Measurements from ENCODE around the gene TSPAN14.

TSPAN14 gene

DNA sequence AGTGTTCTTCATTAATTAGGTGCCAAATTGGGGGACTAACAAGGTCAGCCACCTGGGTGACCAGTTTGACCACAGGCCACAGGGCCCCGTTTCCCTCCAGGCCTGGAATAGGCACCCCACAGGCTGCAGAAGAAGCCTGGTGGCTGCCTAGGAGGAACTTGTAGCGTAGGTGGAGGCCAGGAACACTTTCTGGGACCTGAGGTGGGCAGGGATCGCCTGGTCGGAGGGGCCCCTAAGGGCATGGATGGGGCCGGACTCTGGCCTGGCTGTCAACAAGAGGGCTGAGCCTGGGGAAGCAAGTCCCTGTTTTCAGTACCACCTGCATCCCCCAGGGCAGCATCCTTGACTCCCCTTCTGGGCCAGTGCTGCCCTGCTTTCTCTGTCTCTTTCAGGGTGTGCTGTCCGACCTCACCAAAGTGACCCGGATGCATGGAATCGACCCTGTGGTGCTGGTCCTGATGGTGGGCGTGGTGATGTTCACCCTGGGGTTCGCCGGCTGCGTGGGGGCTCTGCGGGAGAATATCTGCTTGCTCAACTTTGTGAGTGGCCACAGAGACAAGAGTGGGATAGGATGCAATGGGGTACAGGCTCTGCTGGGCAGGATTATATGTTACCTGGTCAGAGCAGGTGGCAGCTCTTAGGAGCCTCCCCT, 52.9 kb downstream of the TSPAN14 start:
- FAIRE-seq = no peak
- DNase-seq (ENCODE audit: insufficient read length, low spot score) = no peak
- TF ChIP-seq SPI1 (IDR thresholded peaks at IDR 0.05; ENCODE audit: low read depth, low read length) = no peak

DNA sequence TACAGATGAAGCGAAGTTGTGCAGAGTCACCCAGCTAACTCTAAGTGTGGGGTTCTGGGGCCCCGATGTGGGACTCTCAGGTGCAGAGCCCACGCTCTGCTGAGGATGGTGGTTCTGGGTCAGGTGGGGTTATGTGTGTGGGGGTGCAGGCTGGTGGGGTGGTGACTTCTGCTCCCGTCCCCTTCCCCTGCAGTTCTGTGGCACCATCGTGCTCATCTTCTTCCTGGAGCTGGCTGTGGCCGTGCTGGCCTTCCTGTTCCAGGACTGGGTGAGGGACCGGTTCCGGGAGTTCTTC, 54.9 kb downstream of the TSPAN14 start:
- FAIRE-seq (no peak), DNase-seq (ENCODE audit: insufficient read length, low spot score) (no peak)
- no peak for TF ChIP-seq POLR2AphosphoS5 (IDR thresholded peaks at IDR 0.05; ENCODE audit: low read depth, low read length)
- TF ChIP-seq SPI1 (IDR thresholded peaks at IDR 0.05; ENCODE audit: low read depth, low read length) = no peak
- TF ChIP-seq POLR2A (IDR thresholded peaks at IDR 0.05; ENCODE audit: low read depth, low read length) = no peak
- TF ChIP-seq PAX5 (IDR thresholded peaks at IDR 0.05; ENCODE audit: insufficient read depth, low read length, severe bottlenecking) = no peak
- no peak for TF ChIP-seq POU2F2 (IDR thresholded peaks at IDR 0.05; ENCODE audit: low read depth, low read length)
- TF ChIP-seq TAF1 (IDR thresholded peaks at IDR 0.05; ENCODE audit: low read depth, low read length) = no peak

DNA sequence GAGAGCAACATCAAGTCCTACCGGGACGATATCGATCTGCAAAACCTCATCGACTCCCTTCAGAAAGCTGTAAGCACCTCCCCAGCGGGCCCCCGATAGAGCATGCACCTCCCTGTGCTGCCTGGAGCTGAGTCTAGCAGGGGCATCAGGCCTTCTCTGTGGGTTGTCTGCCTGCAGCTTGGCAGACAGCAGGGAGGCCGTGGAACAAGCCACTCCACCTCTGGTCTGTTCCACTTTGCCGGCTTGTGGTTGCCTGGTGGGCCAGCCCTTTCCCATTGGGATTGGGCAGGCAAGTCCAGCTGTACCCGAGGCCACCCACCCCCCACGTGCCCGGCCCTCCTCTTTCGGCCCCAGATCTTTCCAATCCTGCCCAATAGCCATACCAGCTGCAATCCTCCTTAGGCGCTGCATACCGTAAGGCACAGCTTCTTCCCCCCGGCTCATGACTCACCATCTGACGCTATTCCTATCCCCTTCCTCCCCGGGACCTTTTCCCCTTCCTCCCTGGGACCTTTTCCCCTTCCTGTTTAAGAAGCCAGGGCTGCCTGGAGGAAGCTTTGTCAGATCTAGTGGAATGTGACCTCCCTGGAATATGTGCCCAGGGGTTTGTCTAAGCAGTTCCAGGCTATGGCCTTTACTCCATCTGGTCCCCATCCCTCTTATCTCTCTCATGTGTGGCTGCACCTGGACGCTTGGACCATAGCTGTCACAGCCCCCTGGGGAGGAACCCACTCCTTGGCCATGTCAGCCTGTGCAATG, 55.5 kb downstream of the TSPAN14 start:
- DNase-seq (ENCODE audit: insufficient read length, low spot score) = no peak
- FAIRE-seq = no peak
- TF ChIP-seq PAX5 (IDR thresholded peaks at IDR 0.05; ENCODE audit: insufficient read depth, low read length, severe bottlenecking) (no peak), POU2F2 (IDR thresholded peaks at IDR 0.05; ENCODE audit: low read depth, low read length) (no peak), POLR2A (IDR thresholded peaks at IDR 0.05; ENCODE audit: low read depth, low read length) (no peak)

DNA sequence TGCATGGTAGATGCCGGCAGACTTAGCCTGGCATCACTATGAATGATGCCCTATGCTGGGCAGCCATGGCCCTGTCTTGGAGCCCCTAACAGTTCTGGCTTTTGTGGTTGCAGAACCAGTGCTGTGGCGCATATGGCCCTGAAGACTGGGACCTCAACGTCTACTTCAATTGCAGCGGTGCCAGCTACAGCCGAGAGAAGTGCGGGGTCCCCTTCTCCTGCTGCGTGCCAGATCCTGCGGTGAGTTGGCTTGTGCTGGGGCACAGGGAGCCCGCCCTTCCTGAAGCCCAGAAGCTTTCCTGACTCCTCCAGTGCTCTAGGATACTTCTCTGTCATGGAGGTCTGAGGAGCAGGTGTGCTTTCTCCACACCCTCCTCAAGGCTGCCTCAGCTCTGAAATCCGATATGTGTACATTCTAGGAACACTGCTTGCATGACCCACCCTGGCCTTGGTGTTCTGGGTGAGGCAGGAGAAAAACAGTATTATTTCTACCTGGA, 58.0 kb downstream of the TSPAN14 start:
- TF ChIP-seq POU2F2 (IDR thresholded peaks at IDR 0.05; ENCODE audit: low read depth, low read length) (no peak), PAX5 (IDR thresholded peaks at IDR 0.05; ENCODE audit: insufficient read depth, low read length, severe bottlenecking) (no peak), SPI1 (IDR thresholded peaks at IDR 0.05; ENCODE audit: low read depth, low read length) (no peak), POLR2AphosphoS5 (IDR thresholded peaks at IDR 0.05; ENCODE audit: low read depth, low read length) (no peak), TAF1 (IDR thresholded peaks at IDR 0.05; ENCODE audit: low read depth, low read length) (no peak), POLR2A (IDR thresholded peaks at IDR 0.05; ENCODE audit: low read depth, low read length) (no peak)
- FAIRE-seq (no peak), DNase-seq (ENCODE audit: insufficient read length, low spot score) (no peak)

DNA sequence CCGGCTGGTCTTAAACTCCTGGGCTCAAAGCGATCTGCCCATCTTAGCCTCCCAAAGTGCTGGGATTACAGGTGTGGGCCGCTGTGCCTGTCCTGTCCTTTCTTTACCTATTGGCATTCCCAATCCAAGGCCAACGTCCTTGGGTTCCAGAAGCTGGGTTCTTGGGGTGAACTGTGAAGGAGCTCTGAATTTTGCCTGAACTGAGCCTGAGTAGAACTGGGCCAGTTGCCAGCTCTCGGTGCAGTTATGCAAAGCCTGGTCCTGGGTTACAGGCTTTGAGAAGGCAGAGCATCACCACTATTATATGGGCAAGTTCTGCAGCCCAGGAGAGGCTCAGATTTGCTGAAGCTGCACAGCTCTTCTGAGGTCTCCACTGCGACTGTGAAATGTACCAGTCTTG, 59.0 kb downstream of the TSPAN14 start:
- FAIRE-seq = no peak
- TF ChIP-seq PAX5 (IDR thresholded peaks at IDR 0.05; ENCODE audit: insufficient read depth, low read length, severe bottlenecking) (no peak), TAF1 (IDR thresholded peaks at IDR 0.05; ENCODE audit: low read depth, low read length) (no peak), POU2F2 (IDR thresholded peaks at IDR 0.05; ENCODE audit: low read depth, low read length) (no peak), SPI1 (IDR thresholded peaks at IDR 0.05; ENCODE audit: low read depth, low read length) (no peak), POLR2A (IDR thresholded peaks at IDR 0.05; ENCODE audit: low read depth, low read length) (no peak), POLR2AphosphoS5 (IDR thresholded peaks at IDR 0.05; ENCODE audit: low read depth, low read length) (no peak)
- no peak for DNase-seq (ENCODE audit: insufficient read length, low spot score)

DNA sequence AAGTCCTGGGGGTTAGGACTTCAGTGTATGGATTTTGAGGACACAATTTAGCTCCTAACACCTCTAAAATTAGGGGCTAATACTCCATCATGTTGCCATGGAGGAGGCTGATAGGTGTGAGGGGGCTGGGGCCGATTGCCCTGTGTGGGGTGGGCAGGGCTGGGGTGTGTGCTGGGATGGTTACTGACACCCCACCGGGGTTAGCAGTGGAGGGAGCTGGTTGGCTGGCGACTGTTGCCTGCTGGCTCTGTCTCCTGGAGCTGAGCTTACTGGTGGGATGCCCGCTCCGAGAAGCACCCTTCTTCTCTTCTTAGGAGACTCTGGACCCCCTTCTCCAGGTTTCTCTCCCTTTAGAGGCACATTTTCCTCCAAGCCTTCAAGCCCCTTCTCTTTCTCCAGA, 61.4 kb downstream of the TSPAN14 start:
- DNase-seq (ENCODE audit: insufficient read length, low spot score) (no peak), FAIRE-seq (no peak)
- no peak for TF ChIP-seq PAX5 (IDR thresholded peaks at IDR 0.05; ENCODE audit: insufficient read depth, low read length, severe bottlenecking)
- no peak for TF ChIP-seq POLR2AphosphoS5 (IDR thresholded peaks at IDR 0.05; ENCODE audit: low read depth, low read length)
- no peak for TF ChIP-seq TAF1 (IDR thresholded peaks at IDR 0.05; ENCODE audit: low read depth, low read length)
- TF ChIP-seq SPI1 (IDR thresholded peaks at IDR 0.05; ENCODE audit: low read depth, low read length) = no peak
- no peak for TF ChIP-seq POU2F2 (IDR thresholded peaks at IDR 0.05; ENCODE audit: low read depth, low read length)
- no peak for TF ChIP-seq POLR2A (IDR thresholded peaks at IDR 0.05; ENCODE audit: low read depth, low read length)

DNA sequence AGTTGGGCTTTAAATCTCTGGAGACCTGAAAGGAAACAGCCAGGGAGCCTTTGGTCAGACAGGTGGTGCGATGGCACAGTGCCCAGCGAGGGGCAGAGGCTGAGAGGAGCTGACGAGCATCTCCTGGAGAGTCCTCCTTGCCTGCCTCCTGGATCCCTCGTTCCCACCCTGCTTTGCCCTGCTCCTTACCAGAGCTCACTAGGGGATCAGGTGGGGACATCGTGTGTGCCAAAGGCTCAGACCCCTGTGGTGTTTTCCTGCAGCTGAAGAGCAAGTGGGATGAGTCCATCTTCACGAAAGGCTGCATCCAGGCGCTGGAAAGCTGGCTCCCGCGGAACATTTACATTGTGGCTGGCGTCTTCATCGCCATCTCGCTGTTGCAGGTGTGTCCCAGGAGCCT, 61.8 kb downstream of the TSPAN14 start:
- FAIRE-seq (no peak), DNase-seq (ENCODE audit: insufficient read length, low spot score) (no peak)
- no peak for TF ChIP-seq POLR2A (IDR thresholded peaks at IDR 0.05; ENCODE audit: low read depth, low read length)
- no peak for TF ChIP-seq POU2F2 (IDR thresholded peaks at IDR 0.05; ENCODE audit: low read depth, low read length)
- TF ChIP-seq SPI1 (IDR thresholded peaks at IDR 0.05; ENCODE audit: low read depth, low read length) = no peak
- no peak for TF ChIP-seq POLR2AphosphoS5 (IDR thresholded peaks at IDR 0.05; ENCODE audit: low read depth, low read length)
- TF ChIP-seq TAF1 (IDR thresholded peaks at IDR 0.05; ENCODE audit: low read depth, low read length) = no peak
- TF ChIP-seq PAX5 (IDR thresholded peaks at IDR 0.05; ENCODE audit: insufficient read depth, low read length, severe bottlenecking) = no peak

DNA sequence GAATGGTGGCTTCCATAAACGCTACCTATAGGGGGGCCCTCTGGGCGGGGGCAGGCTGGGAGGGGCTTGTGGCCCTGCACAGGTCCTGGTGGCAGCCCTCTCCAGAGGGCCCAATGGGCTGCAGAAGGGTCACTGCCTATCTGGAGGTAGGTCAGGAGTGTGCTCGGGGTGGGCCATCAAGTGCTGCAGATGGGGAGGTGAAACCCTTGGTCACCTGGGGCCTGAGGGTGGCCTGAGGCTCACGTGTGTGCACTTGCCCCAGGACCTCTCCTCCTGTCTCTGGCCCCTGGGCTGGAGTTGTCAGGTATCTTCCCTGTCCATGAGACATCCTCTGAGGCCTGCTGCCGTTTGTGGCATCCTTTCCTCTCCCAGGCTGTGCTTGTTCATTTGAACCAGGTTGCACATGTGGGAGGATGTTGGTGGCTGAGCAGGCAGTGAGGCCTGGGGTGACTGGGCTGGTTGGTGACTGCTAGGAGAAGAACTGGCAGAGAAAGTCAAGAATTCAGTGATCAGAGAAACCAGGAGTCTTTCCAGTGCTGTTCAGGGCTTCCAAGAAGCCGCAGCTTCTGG, 62.5 kb downstream of the TSPAN14 start:
- no peak for DNase-seq (ENCODE audit: insufficient read length, low spot score)

DNA sequence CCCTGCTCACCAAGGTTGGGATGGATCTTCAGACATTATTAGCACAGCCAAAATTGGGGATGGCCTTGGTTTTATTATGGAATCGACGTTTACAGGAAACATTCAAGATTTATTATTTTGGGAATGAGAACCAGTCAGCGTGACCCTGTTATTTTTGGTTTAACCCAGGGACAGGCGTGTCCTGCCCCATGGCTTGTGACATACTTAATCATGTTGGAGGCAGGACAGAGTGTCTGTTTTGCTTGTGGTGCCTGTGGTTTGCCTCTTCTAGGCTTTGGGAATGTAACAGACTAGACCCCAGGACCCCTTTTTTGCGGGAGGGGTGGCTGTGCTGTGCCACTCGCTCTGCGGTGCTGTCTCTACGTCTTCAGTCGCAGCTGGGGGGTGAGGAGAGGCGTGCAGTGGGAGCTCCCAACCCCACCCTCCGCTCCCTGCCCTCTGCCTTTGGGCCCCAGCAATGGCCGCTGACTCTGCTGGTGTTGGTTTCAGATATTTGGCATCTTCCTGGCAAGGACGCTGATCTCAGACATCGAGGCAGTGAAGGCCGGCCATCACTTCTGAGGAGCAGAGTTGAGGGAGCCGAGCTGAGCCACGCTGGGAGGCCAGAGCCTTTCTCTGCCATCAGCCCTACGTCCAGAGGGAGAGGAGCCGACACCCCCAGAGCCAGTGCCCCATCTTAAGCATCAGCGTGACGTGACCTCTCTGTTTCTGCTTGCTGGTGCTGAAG, 63.5 kb downstream of the TSPAN14 start:
- FAIRE-seq (no peak), DNase-seq (ENCODE audit: insufficient read length, low spot score) (no peak)
- TF ChIP-seq SPI1 (IDR thresholded peaks at IDR 0.05; ENCODE audit: low read depth, low read length) (no peak), PAX5 (IDR thresholded peaks at IDR 0.05; ENCODE audit: insufficient read depth, low read length, severe bottlenecking) (no peak), POLR2AphosphoS5 (IDR thresholded peaks at IDR 0.05; ENCODE audit: low read depth, low read length) (no peak), TAF1 (IDR thresholded peaks at IDR 0.05; ENCODE audit: low read depth, low read length) (no peak), POLR2A (IDR thresholded peaks at IDR 0.05; ENCODE audit: low read depth, low read length) (no peak), POU2F2 (IDR thresholded peaks at IDR 0.05; ENCODE audit: low read depth, low read length) (no peak)

More for the DNA sequence above, 62.5 kb downstream of the TSPAN14 start:
- TF ChIP-seq PAX5 (IDR thresholded peaks at IDR 0.05; ENCODE audit: insufficient read depth, low read length, severe bottlenecking) (no peak), POLR2A (IDR thresholded peaks at IDR 0.05; ENCODE audit: low read depth, low read length) (no peak), TAF1 (IDR thresholded peaks at IDR 0.05; ENCODE audit: low read depth, low read length) (no peak), POLR2AphosphoS5 (IDR thresholded peaks at IDR 0.05; ENCODE audit: low read depth, low read length) (no peak), POU2F2 (IDR thresholded peaks at IDR 0.05; ENCODE audit: low read depth, low read length) (no peak), SPI1 (IDR thresholded peaks at IDR 0.05; ENCODE audit: low read depth, low read length) (no peak)
- no peak for FAIRE-seq
